NB4 (cell line): Measurements from ENCODE around the gene C19orf47.

Experiments
- DNase-seq: peaks from one replicate; pipeline ENCODE4 v3.0.0; 2010; ENCODE audit warnings: low read depth
- H3K4me3 ChIP-seq: one replicate; pipeline ENCODE4 v1.5.1; 2011; ENCODE audit warnings: mild to moderate bottlenecking, low read depth, low read length, moderate library complexity
- MYC ChIP-seq: IDR thresholded peaks from 2 replicates; pipeline ENCODE4 v1.6.1; 2011; ENCODE audit warnings: low read depth, low read length
- POLR2A ChIP-seq: IDR thresholded peaks from 2 replicates; pipeline ENCODE4 v1.6.1; 2011; ENCODE audit warnings: mild to moderate bottlenecking; ENCODE audit not compliant: insufficient read length; ENCODE audit errors: extremely low read depth
- TF ChIP-seq, protein P1 (sequence below): IDR thresholded peaks from 2 replicates; pipeline ENCODE4 v1.6.1; 2011; ENCODE audit warnings: low read depth, low read length
- TF ChIP-seq, protein P2 (sequence below): IDR thresholded peaks from one replicate; pipeline ENCODE4 v1.5.1; 2012; ENCODE audit warnings: low read depth, low read length

Gene C19orf47

DNA sequence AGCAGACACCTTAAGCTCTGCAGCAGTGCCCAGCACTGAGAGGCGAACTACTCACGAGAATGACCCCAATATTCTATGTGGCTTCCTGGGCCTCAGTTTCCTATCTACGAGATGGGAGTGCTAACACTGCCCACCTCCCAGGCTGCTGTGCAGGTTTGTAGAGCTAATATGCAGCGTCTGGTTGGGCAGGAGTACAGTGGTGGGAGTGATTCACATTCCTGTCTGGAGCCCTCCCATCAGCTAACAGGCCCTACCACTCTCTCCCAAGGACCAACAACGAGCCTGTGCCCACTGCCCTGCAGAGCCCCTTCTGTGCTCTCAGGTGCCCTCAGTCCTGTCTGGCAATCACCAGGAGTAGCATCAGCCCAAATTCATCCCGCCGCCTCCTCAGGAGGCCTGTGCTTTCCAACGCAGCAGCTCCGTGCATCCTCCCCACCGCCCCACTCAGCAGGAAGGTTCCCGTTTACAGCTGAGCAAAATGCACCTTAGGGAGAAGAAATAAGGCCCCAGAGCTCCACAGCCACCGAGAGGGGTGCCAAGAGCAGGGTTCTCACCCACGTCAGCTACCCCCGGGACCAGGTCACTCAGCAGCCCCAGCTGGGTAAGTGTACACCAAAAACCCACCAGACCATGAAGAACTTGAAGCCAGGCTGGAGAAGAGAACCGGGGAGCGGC is 69.7 kb downstream of the C19orf47 start:
- TF ChIP-seq MYC (no peak), POLR2A (no peak)
- TF ChIP-seq, protein P1, sequence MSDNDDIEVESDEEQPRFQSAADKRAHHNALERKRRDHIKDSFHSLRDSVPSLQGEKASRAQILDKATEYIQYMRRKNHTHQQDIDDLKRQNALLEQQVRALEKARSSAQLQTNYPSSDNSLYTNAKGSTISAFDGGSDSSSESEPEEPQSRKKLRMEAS: no peak
- TF ChIP-seq, protein P2, sequence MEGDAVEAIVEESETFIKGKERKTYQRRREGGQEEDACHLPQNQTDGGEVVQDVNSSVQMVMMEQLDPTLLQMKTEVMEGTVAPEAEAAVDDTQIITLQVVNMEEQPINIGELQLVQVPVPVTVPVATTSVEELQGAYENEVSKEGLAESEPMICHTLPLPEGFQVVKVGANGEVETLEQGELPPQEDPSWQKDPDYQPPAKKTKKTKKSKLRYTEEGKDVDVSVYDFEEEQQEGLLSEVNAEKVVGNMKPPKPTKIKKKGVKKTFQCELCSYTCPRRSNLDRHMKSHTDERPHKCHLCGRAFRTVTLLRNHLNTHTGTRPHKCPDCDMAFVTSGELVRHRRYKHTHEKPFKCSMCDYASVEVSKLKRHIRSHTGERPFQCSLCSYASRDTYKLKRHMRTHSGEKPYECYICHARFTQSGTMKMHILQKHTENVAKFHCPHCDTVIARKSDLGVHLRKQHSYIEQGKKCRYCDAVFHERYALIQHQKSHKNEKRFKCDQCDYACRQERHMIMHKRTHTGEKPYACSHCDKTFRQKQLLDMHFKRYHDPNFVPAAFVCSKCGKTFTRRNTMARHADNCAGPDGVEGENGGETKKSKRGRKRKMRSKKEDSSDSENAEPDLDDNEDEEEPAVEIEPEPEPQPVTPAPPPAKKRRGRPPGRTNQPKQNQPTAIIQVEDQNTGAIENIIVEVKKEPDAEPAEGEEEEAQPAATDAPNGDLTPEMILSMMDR: no peak
- no peak overlapping the region for H3K4me3 ChIP-seq
- no peak for DNase-seq

DNA sequence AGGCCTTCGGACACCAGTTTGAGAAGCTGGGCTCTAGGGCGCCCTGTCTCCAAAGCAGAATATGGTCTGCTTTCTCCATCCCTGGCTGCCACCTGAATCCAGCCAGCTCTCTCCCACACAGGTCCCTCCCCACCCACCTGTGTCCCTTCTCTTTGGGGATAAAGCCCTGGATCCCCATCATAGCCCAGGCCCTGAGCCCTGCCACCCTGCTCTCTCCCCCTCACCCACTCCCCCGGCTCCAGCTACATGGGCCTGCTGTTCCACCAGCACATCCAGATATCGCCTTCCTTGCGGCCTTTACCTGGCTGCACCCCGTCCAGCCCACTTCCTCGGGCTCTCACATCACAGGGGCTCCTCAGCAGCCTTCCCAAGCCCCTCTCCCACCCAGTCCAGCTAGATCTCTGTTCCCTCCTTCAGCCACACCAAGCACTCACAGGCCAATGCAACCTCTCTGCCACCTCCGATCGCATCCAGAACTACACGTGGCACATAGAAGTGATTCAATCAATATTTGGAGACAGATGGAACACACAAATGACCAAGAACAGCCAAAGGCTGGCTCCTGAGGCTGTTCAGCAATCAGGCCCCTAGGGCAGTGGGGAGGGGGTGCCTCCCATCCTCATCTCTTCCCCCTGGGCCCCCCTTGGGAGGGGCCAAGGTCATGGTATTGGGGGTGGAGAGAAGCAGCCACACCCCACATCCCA is 70.7 kb downstream of the C19orf47 start:
- TF ChIP-seq MYC (no peak), POLR2A (no peak)
- TF ChIP-seq, protein P1: no peak
- TF ChIP-seq, protein P2: no peak
- H3K4me3 ChIP-seq: no peak overlapping the region
- no peak for DNase-seq

DNA sequence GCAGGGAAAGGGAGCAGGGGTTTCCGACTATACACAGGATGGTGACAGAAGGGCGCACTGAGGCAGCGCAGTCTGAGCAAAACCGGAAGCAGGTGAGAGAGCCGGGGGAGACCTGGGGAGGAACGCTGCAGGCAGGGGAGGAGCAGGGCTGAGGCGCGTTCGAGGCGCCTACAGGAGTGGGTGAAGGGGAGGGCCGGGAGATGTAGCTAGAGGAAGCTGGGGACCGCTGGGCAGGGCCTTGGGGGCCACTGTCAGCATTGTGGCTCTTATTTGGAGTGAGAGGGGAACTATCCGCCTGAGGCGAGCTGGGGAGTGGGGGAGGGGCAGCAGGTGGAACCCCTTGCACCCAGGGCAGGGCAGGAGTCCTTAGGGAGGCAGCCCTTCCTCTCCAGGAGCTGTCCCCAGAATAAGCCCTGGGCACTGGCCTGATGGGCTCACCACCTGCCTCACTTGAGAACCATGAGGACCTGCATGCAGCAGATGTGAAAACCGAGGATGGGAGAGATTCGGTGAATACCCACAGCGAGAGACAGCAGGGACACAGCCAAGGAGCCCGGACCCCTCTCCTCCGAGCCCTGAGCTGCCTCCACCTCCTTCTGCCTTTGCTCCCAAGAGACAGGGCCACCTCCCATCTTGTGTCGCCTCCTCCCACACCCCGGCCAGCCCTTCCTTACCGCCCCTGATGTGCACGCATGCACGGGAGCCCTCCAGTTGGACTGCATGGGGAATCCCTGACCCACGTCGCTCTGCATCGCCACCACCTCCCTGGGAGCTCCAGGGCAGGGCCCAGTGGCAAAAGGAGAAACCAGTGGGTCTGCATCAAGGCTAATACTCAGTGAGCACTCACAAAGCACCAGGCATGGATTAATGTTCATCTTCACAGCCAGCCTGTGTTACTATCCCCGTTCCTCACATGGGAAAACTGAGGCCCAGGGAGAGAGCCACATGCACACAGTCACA is 73.3 kb downstream of the C19orf47 start:
- no peak for TF ChIP-seq POLR2A
- TF ChIP-seq, protein P2: no peak
- TF ChIP-seq, protein P1: no peak
- TF ChIP-seq MYC: no peak
- H3K4me3 ChIP-seq: no peak overlapping the region
- no peak for DNase-seq

DNA sequence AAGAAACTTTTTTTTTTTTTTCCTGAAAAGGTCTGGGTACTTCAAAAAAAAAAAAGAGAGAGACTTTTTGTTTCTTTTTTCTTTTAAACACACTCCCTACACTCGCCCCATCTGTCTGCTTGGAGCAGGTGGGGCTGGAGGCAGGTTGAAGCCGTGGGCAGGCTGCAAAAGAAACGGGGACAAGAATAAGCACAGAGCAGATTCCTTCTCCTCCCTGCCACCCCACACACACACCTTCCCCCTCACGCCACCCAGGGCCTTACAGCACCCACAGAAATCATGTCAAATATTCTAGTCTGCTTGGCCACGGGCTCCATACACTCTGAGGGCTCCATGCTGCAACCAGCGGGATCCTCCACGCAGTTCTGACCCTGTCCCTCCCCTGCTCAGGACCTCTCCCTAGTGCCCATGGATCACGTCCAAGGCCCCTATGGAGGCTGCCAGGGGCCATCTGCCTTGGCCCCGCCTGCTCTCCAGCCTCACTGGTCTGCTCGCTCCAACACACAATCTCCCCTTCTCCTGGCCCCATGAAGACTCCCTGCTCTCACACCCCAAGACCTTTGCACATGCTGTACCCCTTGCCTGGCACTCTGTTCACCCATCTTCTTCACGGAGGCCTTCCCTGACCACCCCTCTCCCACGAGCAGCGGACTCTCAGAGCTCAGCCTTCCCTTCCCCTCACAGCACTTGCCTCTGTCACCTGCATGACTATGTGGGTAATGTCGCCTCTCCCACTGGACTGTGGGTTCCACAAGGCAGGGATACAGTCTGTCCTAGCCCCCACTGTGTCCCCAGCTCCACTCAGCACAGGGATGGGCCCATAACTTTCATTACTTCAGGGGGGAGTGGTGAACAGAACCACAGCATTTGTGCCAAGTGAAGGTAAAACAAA is 74.5 kb downstream of the C19orf47 start:
- H3K4me3 ChIP-seq: no peak overlapping the region
- TF ChIP-seq, protein P1: no peak
- no peak for TF ChIP-seq POLR2A
- no peak for DNase-seq

DNA sequence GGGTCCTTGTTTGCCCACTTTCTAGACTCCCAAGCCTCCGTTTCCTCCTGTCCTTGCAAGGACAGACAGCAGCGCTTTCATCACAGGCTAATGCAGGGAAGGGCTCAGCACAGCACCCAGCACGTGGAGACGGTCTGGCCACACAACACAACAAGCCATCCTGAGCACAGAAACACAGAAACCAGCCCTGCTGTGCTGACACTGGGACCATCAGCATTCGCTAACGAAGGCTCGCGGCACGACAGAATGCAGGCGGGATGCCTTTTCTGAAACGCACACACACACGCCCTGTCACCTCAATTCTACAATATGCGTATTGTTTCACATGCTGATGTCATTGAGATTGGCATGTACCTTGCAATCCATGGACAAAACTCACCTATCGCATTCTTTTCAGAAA is 75.9 kb downstream of the C19orf47 start:
- no peak for DNase-seq
- TF ChIP-seq, protein P2: no peak
- TF ChIP-seq, protein P1: no peak
- H3K4me3 ChIP-seq: no peak overlapping the region
